Gastrocnemius medialis (tissue), 4 donors: ENCODE results near the gene SAMD1.
"Not testable (repeated sequence)": the region's sequence is repeated elsewhere in the genome, so short reads cannot be mapped to it uniquely, and the experiment has no call there.

ENCODE experiments used
- CTCF ChIP-seq, 5 experiments: fragments of 450-650 bp in 3 of 5; fragments of 200-600 bp in 2 of 5; sonication (generic) in 2 of 5; IDR thresholded peaks in 4 of 5; conservative IDR thresholded peaks in 1 of 5; 1 replicate in 4 of 5; 2 replicates in 1 of 5; pipeline ENCODE4 v1.5.1; 2016 to 2019; ENCODE audit warnings: antibody characterized with exemption in 5 of 5, mild to moderate bottlenecking in 3 of 5, moderate library complexity in 3 of 5
- POLR2A ChIP-seq, 2 donors: fragments of 450-650 bp; IDR thresholded peaks; one replicate each; pipeline ENCODE4 v1.6.1; 2017; ENCODE audit warnings: antibody characterized with exemption in 2 of 2, mild to moderate bottlenecking in 2 of 2, moderate library complexity in 2 of 2

GRCh38 chr19:14047866-14048265, 42.7 kb downstream of the SAMD1 start:
- not testable (repeated sequence) for TF ChIP-seq CTCF (IDR thresholded peaks at IDR 0.05 in 4 of 5, conservative IDR thresholded peaks at IDR 0.05 in 1 of 5); POLR2A (IDR thresholded peaks at IDR 0.05)
